Measurements from ENCODE around the gene ADCY3.
"Not testable (repeated sequence)": the region's sequence is repeated elsewhere in the genome, so short reads cannot be mapped to it uniquely, and the experiment has no call there.

Gene ADCY3

DNA sequence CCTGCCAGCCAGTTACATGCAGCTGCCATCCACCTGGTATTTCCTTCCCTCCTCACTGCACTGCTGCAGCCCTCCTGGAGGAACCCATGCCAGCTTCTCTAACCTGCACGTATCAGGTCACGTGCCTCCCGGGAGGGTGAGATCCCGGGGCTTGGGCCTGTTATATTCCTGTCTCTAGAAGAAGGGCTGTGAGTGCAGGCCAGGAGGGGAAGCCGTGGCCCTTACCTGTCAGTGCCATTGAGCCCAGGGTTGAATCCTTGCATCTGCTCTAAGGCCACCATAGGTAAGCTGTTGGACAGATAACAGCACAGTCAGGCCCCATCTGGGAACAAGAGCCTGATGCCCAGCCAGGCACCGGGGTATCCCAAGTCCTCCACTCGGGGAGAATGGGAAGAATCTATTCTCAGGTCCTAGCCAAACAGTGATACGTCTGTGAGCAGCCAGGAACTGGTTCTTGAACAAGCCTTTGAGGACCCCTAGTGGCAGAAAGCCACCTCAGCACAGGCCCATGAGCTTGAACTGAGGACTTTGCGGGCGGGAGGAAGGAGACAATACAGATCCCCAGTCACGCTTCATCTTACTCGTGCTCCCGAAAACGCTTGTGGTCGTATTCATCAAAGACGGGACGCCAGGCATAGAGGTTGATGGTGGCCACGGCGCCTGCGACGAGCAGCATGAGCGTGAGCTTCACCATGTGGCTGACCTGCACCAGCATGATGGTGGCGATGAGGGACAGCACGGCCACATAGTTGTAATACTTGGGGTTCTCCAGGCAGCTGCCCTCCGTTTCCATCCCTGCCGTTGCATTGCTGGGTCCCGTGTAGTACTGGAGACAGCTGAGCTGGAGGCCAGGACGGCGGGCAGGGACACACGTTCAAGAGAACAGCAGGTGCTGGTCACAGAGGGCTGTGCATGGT is 92.5 kb downstream of the ADCY3 start:
- DNase-seq, result peak; percentile 28

DNA sequence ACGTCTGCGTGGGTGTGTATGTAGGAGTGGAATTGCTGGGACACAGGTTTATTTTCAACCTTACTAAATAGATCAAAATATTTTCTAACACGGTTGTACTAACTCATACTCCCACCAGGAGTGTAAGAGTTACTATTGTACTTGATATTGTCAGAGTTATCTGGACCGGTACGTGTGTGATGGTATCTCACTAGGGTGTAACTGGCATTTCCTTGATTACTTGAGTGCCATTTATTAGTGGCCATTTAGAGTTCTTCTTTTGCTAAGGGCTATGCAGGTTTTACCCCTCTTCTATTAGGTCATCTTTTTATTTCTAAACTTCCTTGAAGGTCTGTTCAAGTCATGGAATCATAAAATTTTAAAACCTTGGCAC is 93.3 kb downstream of the ADCY3 start:
- DNase-seq, result no peak

DNA sequence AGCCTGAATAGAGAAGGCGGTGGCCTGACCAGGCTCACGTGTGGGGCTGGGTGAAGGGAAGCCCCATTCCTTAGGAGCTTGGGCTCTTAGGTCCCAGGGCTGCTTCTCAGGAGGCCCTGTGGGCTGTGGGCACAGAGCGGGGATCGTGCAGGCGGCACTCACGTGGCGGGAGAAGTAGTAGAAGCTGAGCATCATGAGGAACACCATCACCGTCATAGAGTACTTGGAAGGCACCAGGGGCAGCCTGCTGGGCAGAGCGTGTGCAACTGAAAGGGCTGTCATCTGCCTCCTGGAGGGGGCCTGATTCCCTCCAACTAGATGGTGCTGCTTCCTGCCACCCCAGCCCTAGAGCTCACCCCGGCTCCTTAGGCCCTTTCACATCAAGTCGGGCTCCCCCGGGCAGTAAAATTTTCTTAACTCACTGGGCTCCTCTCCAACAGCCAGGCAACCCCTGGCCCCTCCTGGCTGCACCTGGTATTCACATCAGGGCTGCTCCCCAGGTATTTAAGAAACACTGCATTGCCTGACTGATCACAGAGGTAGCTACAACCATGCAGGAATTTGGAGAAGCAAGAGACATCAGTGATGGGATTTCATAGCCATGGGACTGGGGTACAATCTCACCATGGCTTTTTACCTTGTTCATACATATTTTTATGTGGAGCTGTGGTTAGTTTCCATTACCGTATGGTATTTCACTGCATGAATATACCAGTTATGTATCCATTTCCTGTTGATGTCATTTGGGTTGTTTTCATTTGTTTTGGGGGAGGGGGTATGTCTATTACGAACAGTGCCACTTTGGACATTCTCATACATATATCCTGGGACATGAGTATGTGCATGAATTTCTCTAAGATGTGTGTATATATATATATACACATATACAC is 93.9 kb downstream of the ADCY3 start:
- no peak for DNase-seq

DNA sequence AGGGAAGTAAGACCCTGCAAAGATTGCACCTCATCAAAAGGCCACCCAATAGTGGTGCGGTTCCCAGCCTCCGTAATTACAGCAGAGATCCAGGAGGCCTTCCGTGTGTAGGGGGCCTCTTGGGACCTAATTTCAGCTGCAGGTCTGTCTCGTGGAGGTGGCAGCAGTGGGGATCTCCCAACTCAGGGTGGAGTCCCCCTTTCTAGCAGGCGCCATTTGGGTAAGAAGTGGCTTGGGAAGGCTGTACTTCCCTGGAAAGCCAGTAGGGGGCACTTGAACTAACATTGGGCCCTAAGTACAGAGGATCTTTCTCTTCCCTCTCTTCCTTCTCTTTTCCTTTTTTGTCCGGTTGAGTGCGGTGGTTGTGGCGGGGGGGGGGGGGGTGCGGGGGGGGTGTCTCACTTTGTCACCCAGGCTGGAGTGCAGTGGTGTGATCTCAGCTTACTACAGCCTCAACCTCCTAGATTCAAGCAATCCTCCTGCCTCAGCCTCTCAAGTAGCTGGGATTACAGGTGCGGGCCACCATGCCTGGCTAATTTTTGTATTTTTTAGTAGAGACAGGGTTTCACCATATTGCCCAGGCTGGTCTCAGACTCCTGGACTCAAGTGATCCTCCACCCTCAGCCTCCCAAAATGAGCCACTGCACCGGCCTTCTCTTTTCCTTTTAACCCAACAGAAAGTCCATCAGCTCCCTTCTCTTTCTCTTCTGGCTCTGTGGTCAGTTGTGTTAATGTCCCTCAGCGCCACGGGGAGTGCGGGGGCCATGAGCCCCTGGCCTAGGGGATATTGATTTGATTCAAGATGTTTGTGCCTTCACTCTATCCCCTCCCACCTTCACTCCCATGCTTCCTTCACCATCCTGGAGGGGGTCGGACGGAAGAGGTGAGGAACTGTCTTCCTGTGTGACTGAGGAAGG is 94.8 kb downstream of the ADCY3 start:
- no peak for DNase-seq

DNA sequence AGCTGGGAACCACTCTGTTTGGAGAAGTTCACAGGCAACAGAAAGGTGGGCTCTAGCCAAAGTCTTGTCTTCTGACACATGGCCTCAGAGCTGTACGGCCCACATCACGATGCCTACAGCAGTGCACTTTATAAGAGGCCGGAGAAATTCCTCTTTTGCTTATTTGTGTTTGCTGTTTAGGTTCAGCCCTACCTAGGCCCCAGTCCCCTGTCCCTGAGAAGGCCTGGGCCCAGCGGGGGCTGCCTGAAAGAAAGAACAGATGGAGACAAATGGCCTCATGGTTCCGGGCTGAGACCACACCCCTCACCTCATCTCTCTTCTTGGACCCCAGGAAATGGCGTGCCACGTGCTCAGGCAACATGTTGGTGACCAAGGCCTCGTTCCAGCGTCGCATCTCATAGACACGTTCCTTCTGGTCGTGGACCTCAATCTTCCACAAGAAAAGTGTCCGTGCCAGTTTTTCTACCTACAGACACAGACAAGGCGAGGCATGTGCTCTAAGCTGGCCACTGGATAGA is 95.9 kb downstream of the ADCY3 start:
- DNase-seq, result no peak

DNA sequence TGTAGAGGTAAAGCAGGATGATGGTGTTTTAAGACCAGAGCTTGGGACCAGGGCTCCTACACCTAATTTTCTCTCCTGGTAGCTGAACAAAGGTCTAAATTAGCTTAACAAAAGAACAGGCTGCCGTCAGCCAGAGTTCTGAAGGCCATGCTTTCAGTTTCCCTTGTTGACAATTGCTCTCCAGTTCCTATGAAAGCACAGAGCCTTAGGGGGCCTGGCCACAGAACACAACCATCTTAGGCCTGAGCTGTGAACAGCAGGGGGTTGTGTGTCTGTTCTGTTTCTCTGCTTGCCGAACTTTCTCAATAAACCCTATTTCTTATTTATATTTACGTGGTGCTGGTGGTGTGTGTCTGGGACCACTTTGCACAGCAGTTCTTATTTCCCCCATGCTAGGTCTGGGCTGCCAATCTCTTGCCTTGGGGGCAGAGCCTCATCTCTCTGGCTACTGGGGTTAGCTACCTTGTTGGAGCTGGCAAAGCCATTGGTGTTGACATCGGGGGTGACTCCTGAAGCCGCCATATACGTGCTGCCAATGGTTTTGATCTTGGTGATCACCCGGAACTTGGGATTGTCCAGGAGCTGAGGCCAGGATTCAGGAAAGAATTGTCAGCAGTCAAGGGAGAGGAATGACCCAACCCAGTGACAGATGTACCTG is 97.9 kb downstream of the ADCY3 start:
- DNase-seq, result no peak

DNA sequence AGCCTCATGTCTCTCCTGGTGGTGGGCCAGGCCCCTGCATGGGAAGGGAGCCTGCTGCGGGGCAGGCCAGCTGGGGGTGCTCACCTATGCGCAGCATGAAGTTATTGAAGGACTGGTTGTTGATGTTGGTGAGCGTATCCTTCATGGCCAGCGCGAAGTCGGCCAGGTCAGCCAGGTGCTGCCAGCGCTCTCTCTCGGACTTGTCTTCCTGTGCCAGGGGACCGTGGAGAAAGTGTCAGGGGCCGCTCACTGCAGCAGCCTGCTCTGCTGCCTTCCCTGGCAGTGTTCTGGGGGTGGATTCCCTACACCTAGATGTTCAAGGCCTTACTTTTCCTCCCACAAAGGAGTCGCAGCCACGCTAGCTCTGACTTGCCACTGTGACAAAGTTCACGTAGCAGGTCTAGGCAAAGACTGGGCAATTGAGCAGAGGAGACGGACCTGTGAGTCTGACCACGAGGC is 98.6 kb downstream of the ADCY3 start:
- no peak for DNase-seq

DNA sequence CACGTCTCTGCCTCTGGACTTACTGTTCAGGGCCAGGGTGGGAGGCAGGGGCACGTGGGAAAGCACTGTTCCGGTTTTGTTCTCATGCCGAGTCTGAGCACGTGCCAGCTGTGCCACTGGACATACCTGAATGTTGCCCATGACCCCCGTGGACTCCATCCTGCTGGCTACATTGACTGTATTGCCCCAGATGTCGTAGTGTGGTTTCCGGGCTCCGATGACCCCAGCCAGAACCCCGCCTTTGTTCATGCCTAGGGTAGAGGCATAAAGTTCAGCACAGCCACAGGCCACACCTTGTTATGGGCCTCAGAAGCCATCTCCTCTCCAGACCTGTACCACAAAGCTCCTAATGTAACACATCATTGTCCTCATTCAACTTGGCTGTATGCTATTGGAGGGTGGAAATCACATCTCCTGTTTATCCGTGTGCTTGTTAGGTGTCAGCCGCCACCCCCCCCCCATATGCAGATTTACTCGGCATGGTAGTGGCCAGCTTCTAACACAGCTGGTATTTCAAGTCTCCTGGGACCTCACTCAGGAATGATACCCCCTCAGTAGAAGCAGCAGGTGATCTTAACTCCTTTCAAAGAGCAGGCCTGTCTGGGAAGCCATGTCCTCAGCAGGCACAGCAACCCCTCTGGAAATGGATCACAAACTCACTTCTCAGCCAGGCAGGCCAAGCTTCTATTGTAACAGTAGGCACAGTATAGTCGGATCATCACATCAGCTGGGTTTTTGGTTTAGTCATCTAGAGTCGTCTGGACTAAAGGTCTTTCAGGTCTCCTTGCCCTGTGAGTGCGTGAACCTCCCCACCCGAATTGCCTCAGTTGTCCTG is 99.2 kb downstream of the ADCY3 start:
- DNase-seq, result no peak

DNA sequence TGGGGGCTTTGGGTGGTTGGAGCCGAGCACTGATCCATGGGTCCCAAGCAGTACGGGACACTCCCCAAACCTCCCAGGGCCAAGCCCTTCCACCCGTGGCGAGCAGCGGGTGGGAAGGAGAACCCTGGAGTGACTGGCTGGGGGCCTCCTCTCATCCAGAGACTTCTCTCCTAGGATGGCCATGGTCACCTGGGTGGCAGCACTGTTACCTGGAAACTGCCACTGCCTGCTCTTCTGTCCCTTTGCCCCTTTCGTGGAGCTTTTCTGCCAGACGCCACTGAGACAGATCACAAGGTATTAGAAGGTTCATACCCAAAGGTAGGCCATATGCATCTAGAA is 99.9 kb downstream of the ADCY3 start:
- no peak for DNase-seq

DNA sequence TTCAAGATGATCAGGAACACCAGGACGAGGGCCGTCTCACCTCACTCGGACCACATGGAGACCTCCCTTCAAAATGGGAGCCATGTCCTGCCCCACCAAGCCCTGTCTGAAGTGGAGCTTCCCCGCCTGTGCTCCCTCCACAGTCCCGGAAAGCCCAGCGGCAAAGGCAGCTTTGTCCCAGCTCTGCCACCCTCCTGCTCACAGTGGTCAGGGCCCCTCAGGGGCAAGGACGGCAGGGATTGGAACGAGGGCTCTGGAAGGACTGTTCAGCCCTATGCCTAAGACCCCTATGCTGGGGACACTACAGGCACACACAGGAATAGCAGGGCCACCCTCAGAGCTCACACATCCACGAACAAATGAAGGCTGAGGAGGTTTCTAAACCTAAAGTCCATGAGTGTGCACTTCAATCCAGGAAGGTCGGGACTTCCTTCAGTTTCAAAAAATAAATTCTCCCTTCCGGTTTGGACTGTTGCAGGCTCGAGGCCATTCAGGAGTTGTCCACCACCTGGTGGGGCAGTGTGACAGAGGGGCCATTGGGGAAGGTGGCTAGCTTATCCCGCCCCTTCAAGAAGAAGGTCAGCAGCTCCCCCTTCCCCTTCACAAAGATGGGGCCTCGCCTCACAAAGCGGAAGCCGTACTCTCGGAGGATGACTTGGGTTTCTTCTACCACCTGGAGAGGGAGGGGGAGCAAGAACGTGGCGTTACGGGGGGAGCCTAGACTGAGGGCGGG is 100.4 kb downstream of the ADCY3 start:
- DNase-seq, result no peak

DNA sequence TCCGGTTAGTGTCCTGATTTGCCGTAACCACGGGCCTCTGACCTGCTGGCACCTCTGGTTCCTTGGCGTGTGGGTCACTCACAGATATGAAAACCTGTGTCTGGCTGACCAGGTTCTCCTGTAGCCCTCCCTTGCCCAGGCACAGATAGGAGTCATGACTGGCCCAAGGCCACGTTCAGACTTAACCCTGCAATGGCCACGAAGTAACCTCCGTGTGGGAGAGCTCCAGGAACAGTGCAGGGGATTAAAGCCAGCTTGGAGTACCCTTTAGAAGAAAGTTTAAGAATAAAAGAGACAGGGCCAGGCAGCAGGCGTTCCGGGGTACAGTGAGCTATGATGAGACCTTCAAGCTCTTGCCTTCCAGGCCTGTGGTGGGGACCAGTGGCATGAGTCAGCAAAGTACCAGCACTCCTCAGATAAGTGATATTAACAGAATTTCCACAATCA is 101.3 kb downstream of the ADCY3 start:
- DNase-seq, result no peak

DNA sequence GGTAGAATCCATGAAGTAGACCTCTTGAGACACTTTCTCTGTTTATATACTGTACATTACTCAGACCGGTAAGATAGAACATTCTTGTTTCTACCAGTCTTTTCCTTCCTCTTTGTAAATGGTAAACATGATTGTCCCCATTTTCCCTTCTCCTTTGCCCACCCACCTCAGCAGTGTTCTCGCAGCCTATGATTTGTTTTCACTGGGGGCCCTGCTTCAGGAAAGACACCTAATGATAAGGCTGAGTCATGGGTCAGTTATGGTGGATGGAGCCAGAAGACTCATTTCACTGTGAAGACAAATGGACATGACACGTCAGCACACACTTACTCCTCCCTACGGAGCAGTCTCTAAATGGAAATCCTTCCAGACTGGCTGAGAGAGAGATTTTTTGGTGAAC is 103.2 kb downstream of the ADCY3 start:
- no peak for DNase-seq

DNA sequence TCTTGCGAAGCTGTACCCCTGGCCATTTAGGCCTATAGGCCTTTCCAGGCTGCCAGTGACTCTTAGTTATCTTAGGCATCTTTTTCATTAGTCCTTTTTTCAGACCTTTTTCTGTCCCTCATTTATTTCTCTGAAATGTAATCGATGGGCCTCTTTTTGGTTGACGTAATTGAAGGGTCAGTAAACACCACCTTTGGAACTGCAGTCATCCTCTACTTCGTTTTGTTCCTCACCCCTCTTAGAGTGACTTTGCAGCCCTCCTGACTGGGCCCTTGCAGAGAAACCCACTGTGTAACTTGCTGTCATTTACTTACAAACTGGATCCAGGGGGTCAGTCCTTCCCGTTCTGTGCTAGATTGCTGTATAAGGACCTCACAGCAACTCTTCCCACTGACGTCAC is 103.6 kb downstream of the ADCY3 start:
- no peak for DNase-seq

DNA sequence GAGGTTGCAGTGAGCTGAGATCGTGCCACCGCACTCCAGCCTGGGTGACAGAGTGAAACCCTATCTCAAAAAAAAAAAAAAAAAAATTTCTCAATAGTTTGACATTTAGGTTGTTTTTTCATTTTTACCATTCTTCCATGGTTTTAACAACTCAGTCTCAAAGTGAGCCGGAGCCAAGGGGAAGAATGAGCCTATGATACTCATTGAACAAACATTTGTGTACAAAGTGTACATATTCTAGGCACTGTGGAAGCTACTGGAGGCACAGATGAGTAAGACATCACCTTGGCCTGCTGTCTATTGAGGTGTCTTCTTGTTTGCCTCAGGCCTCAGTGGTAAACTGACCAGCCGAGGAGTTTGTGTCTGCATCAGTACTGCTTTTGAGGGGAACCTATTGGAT is 104.9 kb downstream of the ADCY3 start:
- DNase-seq, result no peak

DNA sequence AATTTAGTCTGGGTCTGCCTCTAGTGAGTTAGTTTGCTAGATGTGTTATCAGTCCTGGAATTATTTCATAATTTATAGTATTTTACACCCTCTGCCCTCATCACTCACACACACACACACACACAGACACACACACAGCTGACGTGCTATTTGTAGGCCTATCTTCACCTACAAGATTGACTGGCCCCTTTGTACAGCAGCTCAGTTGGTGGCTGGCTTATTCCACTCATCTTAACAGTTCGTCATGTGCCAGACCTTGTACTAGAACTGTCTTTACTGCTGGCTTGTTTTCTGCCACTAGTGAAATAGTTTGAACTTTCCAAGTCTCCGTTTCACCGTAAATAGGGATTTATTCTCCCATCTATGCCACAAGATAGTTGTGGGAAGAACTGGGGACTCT is 105.5 kb downstream of the ADCY3 start:
- DNase-seq, result no peak

DNA sequence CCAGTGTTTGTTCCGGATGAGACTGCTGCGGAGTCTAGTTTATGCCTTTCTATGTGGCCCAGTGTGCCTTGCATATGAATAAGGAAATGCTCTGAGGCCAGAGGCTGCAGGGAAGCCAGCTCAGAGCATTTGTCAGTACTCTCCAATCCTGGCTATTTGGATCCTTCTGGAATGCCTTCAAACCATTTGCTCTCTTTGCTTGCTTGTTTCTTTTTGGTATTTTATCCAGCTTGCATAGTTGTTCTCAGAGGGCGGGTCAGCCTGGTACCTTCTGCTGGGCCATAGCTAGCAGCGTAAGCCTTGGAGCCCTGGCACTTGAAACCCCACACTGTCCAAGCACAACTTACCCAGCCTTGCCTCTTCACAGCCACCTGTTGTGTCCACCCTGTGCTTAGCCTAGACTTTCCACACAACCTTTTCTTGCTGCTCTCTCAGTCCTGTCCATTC is 106.3 kb downstream of the ADCY3 start:
- no peak for DNase-seq

DNA sequence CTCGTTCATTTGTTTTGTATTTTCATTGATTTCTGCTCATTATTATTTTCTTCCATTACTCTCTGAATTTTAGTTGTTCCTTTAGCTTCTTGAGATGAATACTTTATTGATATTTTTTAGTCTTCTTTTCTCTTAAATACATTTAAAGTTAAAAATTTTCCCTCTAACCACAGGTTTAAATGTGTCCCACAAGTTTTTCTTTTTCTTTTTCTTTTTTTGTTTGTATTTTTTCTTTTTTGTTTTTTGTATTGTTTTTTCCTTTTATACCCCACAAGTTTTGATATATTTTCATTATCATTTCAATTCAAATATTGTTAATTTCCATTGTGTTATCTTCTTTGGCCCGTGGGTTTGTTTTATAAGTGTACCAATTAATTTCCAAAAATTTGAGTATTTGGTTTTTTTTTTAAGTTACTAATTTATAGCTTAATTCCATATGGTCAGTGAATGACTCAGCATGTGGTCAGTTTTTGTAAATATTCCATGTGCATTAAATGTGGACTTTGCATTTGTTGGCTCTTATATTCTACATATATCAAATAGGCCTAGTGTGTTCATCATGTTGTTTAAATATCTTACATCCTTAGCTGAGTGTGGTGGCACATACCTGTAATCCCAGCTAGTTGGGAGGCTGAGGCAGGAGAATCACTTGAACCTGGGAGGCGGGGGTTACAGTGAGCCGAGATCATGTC is 110.6 kb downstream of the ADCY3 start:
- DNase-seq, result no peak

DNA sequence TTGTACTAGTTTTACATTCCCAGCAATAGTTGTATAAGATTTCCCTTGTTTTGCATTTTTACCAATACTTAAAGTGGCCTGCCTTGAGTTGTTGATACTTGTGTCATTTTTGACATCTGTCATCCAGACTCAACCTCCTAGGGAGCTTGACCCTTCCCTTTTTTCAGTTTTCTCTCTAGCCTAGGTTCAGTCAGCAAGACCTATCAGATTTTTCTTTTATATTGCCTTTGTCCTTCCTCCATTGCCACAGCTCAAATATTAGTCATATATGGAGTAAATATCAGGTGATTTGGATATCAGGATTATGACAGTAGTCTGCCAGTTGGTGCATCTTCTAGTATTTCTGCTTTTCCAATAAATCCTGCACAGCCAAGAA is 113.4 kb downstream of the ADCY3 start:
- no peak for DNase-seq

DNA sequence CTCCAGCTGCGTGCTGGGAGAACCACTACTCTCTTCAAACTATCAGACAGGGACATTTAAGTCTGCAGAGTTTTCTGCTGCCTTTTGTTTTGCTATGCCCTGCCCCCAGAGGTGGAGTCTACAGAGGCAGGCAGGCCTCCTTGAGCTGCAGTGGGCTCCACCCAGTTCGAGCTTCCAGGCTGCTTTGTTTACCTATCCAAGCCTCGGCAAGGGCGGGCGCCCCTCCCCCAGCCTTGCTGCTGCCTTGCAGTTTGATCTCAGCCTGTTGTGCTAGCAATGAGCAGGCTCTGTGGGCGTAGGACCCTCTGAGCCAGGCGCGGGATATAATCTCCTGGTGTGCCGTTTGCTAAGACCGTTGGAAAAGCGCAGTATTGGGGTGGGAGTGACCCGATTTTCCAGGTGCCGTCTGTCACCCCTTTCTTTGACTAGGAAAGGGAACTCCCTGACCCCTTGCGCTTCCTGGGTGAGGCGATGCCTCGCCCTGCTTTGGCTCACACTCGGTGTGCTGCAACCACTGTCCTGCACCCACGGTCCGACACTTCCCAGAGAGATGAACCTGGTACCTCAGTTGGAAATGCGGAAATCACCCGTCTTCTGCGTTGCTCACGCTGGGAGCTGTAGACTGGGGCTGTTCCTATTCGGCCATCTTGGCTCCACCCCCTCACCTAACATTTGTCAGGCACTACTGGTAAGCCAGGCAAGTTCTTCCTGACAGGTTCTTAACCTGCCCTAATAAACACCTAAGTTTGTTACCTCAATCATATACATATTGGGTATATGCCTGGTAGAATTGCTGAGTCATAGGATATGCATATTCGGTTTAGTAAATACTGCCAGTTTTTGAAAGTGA is 114.0 kb downstream of the ADCY3 start:
- DNase-seq, result not testable (repeated sequence)

Data from NK-92 treated with Interleukin-12 subunit alpha and Interleukin-12 subunit beta, amount 100 ng/mL, for 24 hours (cell line).